HG02884 (cell line): ENCODE results near the gene GRIK4.

Experiments
- ATAC-seq: cut with Tn5 transposase; IDR thresholded peaks from one replicate; pipeline ENCODE4 v1.9.1; 2021; ENCODE audit warnings: mild to moderate bottlenecking, moderate library complexity; ENCODE audit not compliant: unreplicated experiment

GRIK4 gene

GRCh38 chr11:120896687-120897086, 385.1 kb downstream of the GRIK4 start:
- ATAC-seq: no peak

GRCh38 chr11:120898568-120898967, 387.0 kb downstream of the GRIK4 start:
- no peak for ATAC-seq

GRCh38 chr11:120899720-120900119, 388.2 kb downstream of the GRIK4 start:
- ATAC-seq: no peak

GRCh38 chr11:120900643-120901042, 389.1 kb downstream of the GRIK4 start:
- no peak for ATAC-seq

GRCh38 chr11:120903686-120904085, 392.1 kb downstream of the GRIK4 start:
- ATAC-seq: no peak

- no peak for ATAC-seq
Observed at GRCh38 chr11:120904116-120904515, 392.6 kb downstream of the GRIK4 start.

- ATAC-seq: no peak
Observed at GRCh38 chr11:120906766-120907165, 395.2 kb downstream of the GRIK4 start.

GRCh38 chr11:120907971-120908370, 396.4 kb downstream of the GRIK4 start:
- no peak for ATAC-seq

- no peak for ATAC-seq
Observed at GRCh38 chr11:120908461-120909181, 397.1 kb downstream of the GRIK4 start.

GRCh38 chr11:120909676-120910416, 398.3 kb downstream of the GRIK4 start:
- no peak for ATAC-seq

GRCh38 chr11:120911943-120912342, 400.4 kb downstream of the GRIK4 start:
- no peak for ATAC-seq

GRCh38 chr11:120912504-120912903, 401.0 kb downstream of the GRIK4 start:
- no peak for ATAC-seq

GRCh38 chr11:120912915-120913314, 401.4 kb downstream of the GRIK4 start:
- no peak for ATAC-seq

GRCh38 chr11:120914021-120914420, 402.5 kb downstream of the GRIK4 start:
- no peak for ATAC-seq

- no peak for ATAC-seq
Observed at GRCh38 chr11:120914601-120915000, 403.1 kb downstream of the GRIK4 start.

GRCh38 chr11:120917559-120918239, 406.2 kb downstream of the GRIK4 start:
- no peak for ATAC-seq

- no peak for ATAC-seq
Observed at GRCh38 chr11:120918257-120918656, 406.7 kb downstream of the GRIK4 start.

GRCh38 chr11:120919045-120919444, 407.5 kb downstream of the GRIK4 start:
- ATAC-seq: no peak

GRCh38 chr11:120919566-120919965, 408.0 kb downstream of the GRIK4 start:
- ATAC-seq: no peak

GRCh38 chr11:120923866-120924508, 412.4 kb downstream of the GRIK4 start:
- ATAC-seq: no peak

- peak; percentile 98 for ATAC-seq
Observed at GRCh38 chr11:120925944-120926343, 414.4 kb downstream of the GRIK4 start.
